Lower leg skin (tissue), 3 donors: ENCODE data around the gene PTGR3.

Experiments used
- POLR2A ChIP-seq, 2 donors: fragments of 450-650 bp; IDR thresholded peaks; one replicate each; pipeline ENCODE4 v1.6.1; 2016 to 2017; ENCODE audit warnings: antibody characterized with exemption in 2 of 2, mild to moderate bottlenecking in 1 of 2, moderate library complexity in 1 of 2
- TF ChIP-seq, protein P1 (sequence below), 3 donors: fragments of 450-650 bp; IDR thresholded peaks; one replicate each; pipeline ENCODE4 v1.5.1; 2016; ENCODE audit warnings: antibody characterized with exemption in 3 of 3, mild to moderate bottlenecking in 3 of 3, moderate library complexity in 2 of 3

DNA sequence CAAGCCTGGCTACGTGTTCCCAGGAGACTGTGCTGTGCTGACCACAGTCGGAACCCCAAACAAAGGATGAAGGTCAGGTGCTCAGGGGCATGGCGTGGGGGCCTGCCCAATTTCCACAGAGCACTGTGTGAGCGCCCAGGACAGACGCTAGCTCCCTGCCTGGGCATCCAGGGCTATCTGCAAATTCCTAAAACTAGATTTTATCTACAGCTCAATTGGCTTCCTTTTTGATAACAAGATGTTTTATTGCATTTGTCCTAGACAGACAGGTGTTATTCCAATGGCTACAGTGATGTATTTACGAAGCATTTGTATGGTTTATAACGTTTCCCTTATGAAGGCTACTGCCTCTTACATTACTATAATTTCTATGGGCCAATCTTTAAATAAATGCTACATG is 16.0 kb downstream of the PTGR3 start:
- TF ChIP-seq, protein P1, sequence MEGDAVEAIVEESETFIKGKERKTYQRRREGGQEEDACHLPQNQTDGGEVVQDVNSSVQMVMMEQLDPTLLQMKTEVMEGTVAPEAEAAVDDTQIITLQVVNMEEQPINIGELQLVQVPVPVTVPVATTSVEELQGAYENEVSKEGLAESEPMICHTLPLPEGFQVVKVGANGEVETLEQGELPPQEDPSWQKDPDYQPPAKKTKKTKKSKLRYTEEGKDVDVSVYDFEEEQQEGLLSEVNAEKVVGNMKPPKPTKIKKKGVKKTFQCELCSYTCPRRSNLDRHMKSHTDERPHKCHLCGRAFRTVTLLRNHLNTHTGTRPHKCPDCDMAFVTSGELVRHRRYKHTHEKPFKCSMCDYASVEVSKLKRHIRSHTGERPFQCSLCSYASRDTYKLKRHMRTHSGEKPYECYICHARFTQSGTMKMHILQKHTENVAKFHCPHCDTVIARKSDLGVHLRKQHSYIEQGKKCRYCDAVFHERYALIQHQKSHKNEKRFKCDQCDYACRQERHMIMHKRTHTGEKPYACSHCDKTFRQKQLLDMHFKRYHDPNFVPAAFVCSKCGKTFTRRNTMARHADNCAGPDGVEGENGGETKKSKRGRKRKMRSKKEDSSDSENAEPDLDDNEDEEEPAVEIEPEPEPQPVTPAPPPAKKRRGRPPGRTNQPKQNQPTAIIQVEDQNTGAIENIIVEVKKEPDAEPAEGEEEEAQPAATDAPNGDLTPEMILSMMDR (IDR thresholded peaks at IDR 0.05): no peak
- TF ChIP-seq POLR2A (IDR thresholded peaks at IDR 0.05): no peak
